Suppressor macrophage treated with lipopolysaccharide for 1 hour (primary cell): Measurements from ENCODE around the gene EPSTI1.
A peak's percentile ranks its signal among the peaks of the same experiment; 100 is the strongest.
"Not testable (repeated sequence)": the region's sequence is repeated elsewhere in the genome, so short reads cannot be mapped to it uniquely, and the experiment has no call there.

Source experiments
- DNase-seq, 3 donors: peaks; one replicate each; pipeline ENCODE4 v3.0.0-alpha.2; 2020 to 2022

EPSTI1 gene

DNA sequence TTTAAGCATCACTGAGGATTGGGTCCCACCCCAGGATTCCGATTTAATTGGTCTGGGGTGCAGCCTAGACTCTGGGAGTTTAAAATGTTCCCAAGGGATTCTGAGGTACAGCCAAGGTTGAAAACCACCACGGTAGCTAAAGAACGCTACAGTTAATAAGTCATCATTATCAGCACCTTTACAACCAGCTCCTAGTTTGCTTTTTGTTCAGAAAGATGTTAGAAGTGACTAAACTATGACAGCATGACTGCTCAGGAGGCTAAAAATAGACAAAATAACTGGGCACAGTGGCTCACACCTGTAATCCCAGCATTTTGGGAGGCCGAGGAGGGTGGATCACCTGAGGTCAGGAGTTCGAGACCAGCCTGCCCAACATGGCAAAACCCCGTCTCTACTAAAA, 11.7 kb upstream of the EPSTI1 start:
- no peak for DNase-seq

DNA sequence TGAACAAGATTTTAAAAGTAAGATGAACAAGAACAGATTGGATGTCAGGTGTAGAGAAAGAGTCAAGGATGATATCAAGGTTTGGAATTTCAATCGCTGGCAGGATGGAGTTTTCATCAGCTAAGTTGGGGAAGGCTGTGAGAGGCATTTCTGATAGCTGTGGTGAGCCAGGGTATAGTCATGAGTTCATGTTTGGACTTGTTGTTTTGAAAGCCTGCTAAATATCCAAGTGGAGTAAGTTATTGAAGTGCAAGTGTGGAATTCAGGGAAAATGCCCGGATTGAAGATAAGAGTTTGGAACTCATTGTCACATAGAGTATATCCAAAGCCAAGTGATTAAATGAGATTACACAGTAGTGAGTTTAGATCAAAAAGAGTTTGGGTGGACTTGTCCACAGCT, 11.0 kb upstream of the EPSTI1 start:
- no peak for DNase-seq

DNA sequence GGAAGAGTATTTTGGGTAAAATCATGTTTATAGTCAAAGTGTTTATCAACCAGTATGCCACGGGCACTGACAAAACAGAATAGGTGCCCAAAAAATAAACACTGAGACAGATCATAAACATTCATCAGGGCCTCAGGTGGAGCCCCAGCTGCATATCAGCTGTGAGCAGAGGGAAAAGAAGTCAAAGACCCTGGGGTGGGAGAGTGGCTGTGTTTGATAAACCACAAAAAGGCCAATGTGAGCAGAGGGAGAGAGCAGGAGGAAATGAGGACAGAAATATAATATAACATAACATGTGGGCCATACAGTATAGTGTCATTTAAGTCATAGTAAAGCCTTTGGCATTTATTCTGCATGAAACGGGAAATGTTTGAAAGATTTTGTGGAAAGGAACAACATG, 10.0 kb upstream of the EPSTI1 start:
- DNase-seq = no peak

DNA sequence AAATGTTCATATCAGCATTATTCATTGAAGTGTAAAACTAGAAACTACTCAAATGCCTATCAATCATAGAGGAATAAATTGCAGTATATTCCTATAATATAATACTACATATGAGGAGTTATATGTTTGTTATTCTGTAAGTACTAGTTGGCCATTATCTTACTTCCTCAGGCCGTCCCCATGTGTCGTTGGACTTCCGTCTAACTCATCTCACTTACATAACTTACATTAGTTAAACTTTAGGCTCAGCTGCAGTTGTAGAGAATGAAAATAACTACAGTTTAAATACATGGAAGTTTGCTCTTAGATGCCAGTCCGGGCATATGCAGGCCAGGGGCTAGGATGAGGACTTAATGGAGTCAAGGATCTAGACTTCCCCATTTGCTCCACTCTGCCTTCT, 8.6 kb upstream of the EPSTI1 start:
- peak in 2 of 3 donors; percentile 28 to 41 for DNase-seq

DNA sequence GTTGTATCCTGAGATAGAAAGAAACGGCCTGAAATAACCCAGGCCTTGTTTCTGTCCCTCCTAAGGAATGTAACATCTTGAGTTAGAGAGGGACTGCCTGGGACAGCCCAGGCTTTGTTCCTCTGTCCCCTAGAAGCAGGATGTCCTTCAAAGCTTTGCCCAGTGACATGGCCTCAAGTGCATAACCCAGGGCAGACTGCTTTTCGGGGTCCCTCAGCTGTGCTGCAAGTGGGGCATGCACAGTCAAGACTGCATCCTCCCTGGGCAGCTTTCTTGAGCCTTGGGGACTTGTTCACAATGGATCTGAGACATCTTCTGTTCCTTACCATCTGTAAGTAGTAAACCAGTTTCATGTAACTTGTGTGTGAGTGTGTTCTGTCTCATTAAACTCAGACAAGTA, 7.5 kb upstream of the EPSTI1 start:
- DNase-seq = no peak

DNA sequence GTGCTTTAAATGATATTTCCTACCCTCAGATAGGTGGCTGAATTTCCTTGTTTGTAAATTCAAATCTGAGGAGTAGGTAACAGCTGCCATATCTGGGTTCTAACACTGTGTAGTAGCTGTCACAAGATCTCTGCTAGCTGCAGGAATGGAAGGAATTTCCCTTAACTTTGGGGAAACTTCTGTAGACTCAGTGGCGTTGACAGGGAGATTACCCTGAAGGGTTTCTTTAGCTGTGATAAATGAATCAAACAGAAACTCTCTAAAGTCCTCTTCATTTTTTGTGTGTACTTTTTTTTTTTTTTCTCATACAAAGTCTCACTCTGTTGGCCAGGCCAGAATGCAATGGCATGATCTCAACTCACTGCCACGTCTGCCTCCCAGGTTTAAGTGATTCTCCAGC, 5.3 kb upstream of the EPSTI1 start:
- DNase-seq = peak; percentile 61 to 75 (median 66)

DNA sequence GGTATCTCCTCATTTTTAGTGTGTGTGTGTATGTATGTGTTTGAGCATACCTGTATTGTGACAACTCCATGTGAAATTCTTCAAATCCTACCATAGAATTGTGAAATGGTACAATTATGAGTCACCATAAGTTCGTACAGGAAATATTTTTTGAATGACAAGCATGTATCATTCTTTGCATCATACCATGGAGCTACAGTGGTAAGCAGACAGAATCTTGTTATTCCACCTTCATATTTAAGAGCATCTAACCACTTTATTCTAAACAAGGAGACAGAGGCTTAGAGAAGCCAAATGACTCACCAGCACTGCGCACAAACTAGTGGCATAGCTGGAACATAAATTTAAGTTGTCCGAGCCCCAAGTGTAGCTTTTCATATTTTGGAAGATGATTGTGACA, 4.5 kb upstream of the EPSTI1 start:
- peak in 2 of 3 donors; percentile 74 to 75 for DNase-seq

DNA sequence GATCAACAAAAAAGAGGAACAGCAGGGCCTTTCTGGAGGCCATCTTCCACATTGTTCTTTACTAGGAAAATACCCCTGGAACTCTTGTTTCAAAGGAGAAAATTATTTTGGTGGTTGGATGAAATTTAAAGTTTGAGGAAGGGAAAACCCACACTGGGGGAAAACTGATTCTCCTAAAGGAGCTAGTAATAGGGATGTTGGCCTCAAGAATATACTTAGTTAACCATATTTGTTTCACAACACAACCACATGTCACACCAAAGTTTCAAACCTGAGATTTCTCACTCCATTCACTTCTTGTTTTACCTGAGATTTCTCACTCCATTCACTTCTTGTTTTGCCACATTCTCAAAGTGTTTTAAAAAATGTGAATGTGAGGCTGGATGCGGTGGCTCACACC, 2.8 kb upstream of the EPSTI1 start:
- DNase-seq = no peak

DNA sequence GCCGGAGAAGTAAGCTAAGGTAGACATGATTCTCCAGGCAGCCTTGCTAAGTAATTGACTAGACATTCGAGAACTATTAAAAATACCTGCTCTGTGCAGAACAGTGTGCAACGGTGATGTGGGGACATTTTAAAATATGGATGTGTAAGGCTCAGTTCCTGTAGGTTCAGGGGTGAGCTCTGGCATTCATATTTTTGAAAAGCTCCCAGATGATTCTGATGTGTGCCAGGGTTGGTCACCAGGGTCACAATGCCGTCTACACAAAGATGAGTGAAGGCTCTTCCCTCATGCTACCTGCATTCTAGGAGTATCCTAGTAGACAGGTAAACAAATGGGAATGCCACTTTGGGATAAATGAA, 702 bp upstream of the EPSTI1 start:
- no peak for DNase-seq

DNA sequence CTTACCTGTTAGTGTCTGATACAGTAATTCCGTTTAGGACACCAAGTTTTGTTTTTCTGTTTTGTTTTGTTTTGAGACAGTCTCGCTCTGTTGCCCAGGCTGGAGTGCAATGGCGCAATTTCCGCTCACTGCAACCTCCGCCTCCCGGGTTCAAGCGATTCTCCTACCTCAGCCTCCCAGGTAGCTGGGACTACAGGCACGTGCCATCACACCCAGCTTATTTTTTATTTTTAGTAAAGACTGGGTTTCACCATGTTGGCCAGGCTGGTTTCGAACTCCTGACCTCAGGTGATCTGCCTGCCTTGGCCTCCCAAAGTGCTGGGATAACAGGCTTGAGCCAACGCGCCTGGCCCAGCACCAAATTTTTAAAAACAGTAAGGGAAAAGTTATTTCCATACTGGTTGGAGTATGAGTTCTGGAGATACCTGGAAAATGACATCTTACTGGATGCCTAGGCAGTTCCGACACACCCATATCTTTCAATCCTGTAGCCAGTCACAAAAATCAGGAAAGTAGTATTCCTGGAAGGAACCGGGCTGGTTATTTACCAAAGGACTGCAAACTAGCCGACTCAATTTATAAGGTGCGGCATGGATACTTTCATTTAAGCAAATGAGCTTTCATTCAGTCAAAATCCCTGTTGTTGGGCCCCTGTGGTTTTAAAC, 676 bp downstream of the EPSTI1 start:
- not testable (repeated sequence) for DNase-seq

DNA sequence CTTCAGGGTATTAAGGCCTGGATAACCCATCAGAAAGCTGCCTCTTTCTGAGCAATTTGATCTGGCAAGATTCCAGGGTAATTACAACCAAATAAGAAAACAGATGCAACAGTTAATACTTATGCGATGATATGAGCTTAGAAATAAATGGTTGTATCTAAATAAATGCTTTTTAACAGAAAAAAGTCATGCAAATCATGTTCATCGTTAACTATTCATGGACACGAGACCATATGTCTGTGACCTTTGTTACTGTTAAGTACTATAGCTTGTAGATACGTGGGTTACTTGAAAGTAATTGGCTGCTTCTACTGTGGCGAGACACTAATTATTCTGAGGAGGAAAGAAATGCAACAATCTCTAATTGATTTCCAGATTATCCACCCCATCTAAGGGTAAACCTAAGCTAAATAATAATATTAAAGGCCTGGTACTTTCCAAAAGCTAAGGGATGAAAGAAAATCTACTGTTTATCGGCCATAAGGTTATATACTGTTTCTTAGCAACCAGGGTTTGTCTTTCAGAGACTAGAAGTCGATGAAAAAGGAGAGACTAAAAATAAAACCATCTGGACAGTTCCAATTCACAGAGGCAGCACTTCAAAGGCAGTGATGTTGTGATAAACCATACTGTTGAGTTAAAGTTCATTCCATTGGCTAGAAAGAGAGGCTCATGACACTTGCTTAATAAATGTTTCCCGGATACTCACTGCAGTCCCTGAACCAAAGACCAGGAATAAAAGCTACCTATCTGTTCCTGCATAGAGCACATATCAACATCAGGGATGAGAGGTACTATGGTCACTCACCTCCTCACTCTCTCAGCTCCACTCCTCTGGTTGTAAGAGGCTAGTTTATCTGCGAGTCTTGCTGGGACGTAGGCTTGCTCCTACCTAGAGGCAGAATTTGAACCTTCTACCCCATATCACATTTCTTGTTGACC, 1.5 kb downstream of the EPSTI1 start:
- no peak for DNase-seq

DNA sequence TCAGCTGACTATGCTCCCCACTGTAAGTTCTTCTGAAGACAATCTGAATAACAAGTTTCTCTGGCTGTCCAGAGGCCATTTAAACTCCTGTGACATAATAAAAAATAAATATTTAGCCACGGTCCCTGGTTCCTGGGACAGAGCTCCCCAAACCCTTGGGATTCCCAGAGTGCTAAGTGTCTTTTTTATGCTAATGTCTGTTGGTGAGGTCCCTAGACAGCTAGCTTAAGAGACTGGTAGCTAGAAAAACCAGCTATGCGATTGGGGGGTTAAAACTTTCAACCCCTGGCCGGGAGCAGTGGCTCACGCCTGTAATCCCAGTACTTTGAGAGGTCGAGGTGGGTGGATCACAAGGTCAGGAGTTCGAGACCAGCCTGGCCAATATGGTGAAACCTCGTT, 5.9 kb downstream of the EPSTI1 start:
- DNase-seq = no peak

DNA sequence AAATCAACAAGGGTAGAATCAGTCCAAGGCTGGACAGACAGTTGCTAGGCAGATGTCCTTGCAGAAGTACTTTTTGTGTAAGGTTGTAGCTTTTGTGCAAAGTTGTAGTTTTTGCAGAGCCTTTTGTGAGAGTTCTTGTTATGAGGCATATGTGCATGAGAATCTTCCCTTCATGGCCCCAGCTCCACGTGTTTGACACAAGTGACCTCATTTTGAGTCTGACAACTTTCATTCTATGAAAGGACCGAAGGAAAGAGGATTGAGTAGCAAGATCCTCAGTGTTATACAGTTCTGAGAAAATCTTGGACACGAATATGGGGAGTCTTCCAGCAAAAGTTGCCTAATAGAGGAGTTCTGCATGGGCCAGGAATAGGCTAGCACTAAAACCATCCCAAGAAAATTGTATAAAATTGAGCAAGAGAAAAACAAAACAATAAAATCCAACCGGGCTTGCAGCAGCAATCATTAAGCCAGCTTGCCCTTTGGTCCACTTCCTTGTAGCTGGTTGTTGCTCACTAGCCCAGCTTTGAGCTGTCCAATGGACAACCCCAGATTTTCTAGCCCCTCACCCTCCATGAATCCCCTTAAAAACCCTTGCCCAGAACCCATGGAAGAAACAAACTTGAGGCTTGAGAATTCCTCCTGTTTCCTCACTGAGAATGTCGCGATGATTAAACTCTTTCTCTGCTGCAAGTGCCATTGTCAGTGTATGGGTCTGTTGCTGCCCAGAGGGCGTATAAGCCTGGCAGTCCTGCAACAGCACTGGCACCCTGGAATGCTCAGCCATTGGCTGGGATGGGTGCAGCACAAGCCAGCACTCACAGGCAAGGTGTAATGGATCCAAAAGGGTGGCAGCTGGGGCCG, 6.5 kb downstream of the EPSTI1 start:
- no peak for DNase-seq

DNA sequence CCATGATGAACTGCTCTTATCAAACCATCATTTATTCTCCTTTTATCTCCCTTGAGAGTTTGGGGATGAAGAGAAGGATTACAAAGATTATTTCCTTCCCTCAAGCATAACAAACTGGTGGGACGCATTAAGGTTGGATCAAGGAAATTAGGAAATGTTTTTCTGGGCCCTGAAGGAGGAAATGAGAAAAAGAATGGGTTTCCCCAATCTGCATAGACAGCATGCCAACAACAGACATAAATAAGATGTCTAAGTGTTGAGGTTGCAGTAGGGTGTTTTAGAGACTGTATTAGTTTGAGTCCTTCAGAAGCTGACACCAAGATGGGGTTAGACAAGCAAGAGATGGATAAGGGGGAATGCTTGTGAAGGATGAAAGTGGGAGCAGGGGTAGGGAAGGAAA, 7.3 kb downstream of the EPSTI1 start:
- DNase-seq = peak; percentile 38 to 70 (median 67)

DNA sequence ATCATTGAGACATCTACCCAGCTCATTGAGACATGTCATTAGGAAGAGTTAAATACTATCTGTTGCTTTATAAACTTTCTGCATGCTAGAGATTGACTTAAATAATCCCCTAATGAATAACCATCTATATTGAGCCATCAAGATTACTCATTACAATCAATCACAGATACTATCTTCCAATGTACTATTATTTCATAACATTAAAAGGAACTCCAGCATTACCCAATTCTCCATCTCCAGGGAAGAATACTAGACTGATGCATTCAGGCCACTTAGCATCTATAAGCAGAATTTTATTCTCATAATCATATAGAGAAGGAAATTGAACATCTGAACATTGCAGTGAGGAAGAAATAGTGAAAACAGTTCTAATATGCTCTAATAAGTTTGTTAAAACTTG, 8.0 kb downstream of the EPSTI1 start:
- DNase-seq = peak; percentile 32 to 73 (median 63)

DNA sequence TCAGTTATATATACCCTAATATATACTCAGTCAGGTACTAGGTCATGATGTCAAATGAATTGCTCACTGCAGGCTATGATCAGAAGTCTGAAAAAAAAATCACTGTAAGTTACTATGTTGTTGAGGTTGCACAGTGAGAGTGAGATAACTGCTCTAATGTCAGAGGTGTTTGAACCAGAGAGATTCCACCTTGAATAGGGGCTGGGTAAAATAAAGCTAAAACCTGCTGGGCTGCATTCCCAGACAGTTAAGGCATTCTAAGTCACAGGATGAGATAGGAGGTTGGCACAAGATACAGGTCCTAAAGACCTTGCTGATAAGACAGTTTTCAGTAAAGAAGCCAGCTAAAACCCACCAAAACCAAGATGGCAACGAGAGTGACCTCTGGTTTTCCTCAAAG, 10.2 kb downstream of the EPSTI1 start:
- no peak for DNase-seq

DNA sequence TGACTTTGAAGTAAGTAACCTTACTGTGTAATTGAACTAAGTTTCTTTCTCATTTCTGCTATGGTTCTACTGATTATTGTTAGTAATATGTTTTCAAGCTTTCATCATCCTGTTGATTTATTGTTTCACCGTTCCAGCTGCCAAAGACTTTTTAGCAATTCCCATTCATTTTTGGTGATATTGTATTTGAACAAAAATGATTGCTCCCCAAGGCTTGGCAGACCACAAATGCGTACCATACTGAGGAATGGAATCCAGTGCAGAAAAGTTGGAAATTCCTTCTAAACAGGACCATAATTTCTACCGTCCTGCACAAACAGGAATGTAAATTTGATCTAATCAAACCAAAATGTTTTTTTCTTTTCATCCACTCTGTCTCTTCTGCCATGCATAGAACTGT, 10.7 kb downstream of the EPSTI1 start:
- no peak for DNase-seq

DNA sequence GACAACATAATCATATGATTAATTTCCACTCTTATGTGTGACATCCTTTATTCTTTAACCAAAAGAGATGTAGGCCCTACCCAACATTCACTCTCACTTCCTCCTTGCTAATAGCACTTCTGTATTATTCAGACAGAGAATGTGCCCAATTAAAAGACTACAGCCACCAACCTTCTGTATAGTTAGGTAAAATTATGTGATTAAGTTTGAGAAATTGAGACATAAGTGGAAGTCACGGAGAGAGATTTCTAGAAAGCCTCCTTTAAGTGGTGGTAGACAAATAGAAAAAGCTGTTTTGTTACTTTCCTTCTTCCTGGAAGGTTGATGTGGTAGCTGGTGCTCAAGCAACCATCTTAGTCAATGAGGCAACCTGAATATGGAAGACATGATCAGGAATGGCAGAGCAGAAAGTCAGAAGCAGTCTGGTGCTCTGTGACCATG, 14.8 kb downstream of the EPSTI1 start:
- peak; percentile 33 to 65 (median 41) for DNase-seq

DNA sequence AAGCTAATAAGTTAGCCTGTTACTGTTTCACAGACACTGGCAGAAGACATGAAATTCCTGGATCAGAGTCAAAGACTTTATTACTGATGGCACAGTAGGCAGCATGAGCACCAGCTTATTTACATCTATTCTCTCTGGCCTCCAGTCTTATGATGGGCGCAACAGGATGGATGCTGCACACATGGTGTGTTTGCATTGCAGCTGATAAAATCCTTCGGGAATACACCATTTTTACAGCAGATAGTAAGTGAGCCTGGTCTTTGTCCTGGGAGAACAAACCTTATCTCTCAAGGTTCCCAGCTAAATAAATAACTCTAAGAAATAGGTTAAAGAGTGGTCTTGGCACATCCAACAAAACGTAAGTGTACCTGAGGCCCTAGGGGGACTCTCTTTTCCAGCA, 16.0 kb downstream of the EPSTI1 start:
- DNase-seq = no peak

DNA sequence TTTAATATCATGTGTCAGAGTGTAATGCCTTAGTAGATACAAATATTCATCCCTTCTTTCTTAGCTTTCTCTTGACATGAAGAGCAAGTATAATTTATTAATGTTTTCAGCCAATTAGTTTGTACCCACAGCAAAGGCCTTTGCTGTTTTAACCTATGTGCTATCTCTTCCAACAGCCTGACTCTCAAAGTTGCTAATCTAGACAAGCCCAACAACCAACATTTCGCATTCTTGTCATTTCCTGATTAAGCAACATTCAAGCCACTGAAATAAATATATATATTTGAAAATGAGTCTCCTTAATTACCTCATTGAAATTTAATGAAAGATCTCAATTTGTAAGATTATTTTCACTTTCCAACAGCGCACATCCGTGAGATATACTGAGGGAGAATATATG, 18.5 kb downstream of the EPSTI1 start:
- DNase-seq = no peak

DNA sequence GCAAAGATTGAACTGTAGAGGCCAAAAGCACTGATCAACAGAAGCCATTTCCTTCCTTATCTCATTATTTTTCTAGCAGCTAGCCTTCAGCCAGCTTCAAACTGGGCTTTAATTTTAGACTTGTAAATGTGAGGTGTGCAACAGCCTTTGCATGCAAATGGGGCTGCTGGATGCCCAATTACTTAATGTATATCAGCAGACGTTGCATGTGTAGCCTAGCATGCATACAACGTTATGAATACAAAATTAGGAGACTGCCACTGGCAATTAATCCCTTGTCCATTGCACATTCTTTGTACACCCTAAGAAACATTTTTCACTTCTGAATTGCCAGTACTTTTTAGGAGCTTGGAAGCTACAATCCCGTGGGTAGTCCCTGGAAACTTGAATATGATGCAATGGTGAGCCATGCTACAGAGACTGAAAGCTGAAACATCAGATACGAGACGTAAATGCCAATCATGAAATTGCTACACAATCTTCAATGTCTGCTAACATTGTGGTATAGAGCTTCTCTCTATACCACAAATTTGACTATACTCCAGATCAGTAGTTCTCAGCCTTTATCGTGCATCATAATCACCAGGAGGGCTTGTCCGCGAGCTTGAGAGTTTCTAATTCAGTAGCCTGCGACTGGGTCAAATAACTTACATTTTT, 20.2 kb downstream of the EPSTI1 start:
- peak; percentile 68 to 81 (median 72) for DNase-seq

DNA sequence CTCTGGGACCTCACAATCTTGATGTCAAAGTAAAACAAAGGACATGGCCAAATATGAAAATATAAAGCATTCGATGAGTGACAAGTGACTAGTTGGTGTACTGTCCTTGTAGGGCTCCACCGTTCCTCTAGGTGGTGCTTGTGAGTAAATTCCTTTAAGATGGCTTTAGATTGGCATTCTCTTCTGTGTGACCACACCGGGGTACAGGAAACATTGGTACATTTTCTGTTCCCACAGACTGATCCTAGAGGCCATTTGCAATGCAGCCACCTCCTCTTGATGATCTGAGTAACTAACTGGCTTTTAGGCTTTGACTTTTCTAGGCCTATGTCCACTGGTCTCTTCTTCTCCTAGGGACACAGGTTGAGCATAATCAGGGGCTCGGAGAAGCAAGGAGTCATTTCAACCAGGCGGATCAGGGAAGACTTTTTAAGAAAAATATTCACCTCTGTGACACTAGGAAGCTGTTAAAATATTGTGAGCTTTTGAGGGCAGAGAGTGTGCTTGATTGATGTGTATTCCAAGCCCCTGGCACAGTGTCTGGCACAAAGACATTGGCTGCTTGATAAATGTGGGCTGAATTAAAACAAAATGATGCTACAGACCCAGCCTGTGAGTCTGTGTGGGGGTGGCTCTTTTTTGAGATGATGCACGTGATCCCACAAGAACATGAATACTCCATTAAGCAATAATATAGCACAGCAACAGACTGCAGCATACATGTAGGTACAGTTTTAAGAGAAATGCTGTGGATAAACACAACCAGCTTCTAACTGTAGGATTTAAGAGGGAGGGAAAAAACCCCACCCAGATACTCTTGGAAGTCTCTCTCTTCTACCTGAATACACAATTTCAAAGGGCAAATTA, 21.0 kb downstream of the EPSTI1 start:
- peak; percentile 67 to 81 (median 74) for DNase-seq
